Bone marrow (tissue), 2 donors: ENCODE data around the gene CABS1.

Source experiments
- DNase-seq, 2 donors: peaks; one replicate each; lab custom pipeline; 2025; lab: John Stamatoyannopoulos, UW

Gene CABS1

DNA sequence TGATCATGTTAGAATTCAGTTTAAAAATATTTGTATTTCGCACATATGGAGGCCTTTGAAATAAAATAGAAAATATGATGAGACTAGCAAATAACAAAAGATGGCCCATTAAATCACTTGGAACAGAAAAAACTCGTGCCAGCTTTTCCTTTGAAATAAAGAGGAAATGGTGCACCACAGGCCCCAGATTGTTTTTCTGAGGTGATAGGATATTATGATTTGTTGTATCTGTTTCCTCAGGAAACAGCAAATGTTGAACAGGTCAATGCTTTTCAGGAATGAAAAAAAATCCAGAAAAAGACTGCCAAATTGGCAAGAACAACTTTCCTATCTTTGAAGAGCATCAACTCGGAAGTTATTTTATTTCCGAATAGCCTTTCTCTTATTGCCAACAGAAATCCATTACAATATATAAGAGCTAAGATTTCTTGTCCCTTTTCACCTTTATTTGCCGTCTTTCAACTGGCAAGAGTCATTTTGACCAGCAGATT, 48.0 kb downstream of the CABS1 start, which contains the start of gene SMR3B:
TSS of gene SMR3B (plus strand) at position 441 of the 491 bp plus-strand sequence. CDS start 1,380 bp downstream, outside the sequence.
- DNase-seq: no peak
